ENCODE measurements around the gene ADAMTS18. TPM values are rescaled to one million over a fixed set of nuclear protein-coding genes. Genes with fewer than 3 reads are reported as not detected.
"Not testable (repeated sequence)": the region's sequence is repeated elsewhere in the genome, so short reads cannot be mapped to it uniquely, and the experiment has no call there.

Gene ADAMTS18, protein sequence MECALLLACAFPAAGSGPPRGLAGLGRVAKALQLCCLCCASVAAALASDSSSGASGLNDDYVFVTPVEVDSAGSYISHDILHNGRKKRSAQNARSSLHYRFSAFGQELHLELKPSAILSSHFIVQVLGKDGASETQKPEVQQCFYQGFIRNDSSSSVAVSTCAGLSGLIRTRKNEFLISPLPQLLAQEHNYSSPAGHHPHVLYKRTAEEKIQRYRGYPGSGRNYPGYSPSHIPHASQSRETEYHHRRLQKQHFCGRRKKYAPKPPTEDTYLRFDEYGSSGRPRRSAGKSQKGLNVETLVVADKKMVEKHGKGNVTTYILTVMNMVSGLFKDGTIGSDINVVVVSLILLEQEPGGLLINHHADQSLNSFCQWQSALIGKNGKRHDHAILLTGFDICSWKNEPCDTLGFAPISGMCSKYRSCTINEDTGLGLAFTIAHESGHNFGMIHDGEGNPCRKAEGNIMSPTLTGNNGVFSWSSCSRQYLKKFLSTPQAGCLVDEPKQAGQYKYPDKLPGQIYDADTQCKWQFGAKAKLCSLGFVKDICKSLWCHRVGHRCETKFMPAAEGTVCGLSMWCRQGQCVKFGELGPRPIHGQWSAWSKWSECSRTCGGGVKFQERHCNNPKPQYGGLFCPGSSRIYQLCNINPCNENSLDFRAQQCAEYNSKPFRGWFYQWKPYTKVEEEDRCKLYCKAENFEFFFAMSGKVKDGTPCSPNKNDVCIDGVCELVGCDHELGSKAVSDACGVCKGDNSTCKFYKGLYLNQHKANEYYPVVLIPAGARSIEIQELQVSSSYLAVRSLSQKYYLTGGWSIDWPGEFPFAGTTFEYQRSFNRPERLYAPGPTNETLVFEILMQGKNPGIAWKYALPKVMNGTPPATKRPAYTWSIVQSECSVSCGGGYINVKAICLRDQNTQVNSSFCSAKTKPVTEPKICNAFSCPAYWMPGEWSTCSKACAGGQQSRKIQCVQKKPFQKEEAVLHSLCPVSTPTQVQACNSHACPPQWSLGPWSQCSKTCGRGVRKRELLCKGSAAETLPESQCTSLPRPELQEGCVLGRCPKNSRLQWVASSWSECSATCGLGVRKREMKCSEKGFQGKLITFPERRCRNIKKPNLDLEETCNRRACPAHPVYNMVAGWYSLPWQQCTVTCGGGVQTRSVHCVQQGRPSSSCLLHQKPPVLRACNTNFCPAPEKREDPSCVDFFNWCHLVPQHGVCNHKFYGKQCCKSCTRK (N-terminal part only)
- total RNA-seq, result not detected
- long read RNA-seq, result 0 reads

GRCh38 chr16:77434530-77435271 is at the start of gene ADAMTS18:
Gene ADAMTS18, minus strand, starts transcription at chr16:77435034. Its CDS starts 339 bp downstream, at chr16:77434695.
- intact Hi-C loops (cut with micrococcal nuclease), result no loop called here
- ATAC-seq, result no peak

GRCh38 chr16:77480681-77481315 is 46.0 kb upstream of the ADAMTS18 start:
- intact Hi-C loops (cut with micrococcal nuclease), result no loop called here

More at GRCh38 chr16:77434530-77435271, at the start of gene ADAMTS18:
- DNase-seq, result no peak

GRCh38 chr16:77472262-77472661 is 37.4 kb upstream of the ADAMTS18 start:
- ATAC-seq (no peak), DNase-seq (no peak)
- intact Hi-C loops (cut with micrococcal nuclease), result no loop called here

More at GRCh38 chr16:77480681-77481315, 46.0 kb upstream of the ADAMTS18 start:
- DNase-seq (no peak), ATAC-seq (no peak)

DNA sequence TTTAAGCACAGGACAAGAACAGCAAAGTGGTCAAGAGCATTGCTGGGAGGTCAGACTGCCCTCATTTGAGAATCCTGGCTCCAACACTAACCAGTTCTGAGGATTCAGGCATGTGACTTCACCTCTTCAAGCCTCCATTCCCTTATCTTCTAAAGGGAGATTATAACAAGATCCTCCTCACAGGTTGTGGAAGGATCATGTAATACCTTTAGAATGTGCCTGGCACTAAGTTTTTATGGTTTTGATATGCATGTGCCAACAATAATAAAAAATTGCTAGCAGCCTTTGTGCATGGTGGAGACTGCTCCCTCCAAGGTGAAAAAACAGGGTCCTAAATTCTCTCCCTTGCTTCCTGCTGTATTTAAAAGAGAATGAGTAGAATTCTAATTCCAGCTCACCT is 36.0 kb upstream of the ADAMTS18 start:
- DNase-seq (no peak), ATAC-seq (no peak)
- intact Hi-C loops (cut with micrococcal nuclease), result no loop called here

GRCh38 chr16:77469634-77470033 is 34.8 kb upstream of the ADAMTS18 start:
- ATAC-seq (no peak), DNase-seq (no peak)
- intact Hi-C loops (cut with micrococcal nuclease), result no loop called here

DNA sequence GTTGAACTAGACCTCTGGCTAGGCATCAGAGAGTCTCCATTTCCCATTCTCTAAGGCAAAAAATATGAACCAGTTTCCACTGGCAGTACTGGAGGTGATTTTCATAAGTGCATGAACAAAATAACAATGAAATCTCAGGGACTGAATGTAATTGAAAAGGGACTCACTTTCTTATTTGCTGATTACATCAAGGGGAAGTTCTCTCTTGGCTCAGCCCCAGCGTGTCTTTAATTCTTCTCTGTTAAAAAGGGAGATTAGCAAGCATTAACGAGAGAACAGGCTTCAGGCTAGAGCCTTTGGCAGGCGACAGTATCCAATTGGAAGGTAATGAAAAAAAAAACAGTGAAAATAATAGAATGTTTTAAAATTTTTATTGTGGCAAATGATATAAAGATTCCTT is 34.0 kb upstream of the ADAMTS18 start:
- intact Hi-C loops (cut with micrococcal nuclease), result no loop called here

DNA sequence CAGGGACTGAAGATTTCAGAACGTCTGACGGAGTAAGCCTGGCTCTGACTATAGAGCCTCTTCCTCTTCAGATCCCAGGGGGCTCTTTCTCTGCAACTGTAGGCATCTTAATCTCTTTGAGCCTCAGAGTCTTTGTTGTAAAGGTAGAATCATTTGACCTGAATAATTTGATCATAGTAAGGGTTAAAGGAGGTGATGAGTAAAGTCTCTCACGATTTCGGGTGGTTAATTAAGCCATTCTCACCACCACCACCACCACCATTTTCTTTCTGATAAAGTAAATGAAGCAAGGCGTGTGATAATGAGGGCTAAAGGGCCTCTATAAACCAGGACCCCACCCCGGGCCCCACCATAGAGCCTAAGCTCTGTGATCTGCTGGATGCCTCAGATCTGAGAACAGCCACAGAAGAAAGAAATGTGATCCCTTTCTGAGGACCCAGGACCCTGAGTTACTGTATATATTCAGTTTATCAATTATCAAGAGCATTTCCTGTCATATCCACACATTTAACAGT is 33.0 kb upstream of the ADAMTS18 start:
- intact Hi-C loops (cut with micrococcal nuclease), result no loop called here
- ATAC-seq (no peak), DNase-seq (no peak)

More for the DNA sequence above, 34.0 kb upstream of the ADAMTS18 start:
- ATAC-seq (no peak), DNase-seq (no peak)

- DNase-seq; ATAC-seq; intact Hi-C loops (cut with micrococcal nuclease): not testable (repeated sequence)
Observed at GRCh38 chr16:77463659-77464058, 28.8 kb upstream of the ADAMTS18 start.

DNA sequence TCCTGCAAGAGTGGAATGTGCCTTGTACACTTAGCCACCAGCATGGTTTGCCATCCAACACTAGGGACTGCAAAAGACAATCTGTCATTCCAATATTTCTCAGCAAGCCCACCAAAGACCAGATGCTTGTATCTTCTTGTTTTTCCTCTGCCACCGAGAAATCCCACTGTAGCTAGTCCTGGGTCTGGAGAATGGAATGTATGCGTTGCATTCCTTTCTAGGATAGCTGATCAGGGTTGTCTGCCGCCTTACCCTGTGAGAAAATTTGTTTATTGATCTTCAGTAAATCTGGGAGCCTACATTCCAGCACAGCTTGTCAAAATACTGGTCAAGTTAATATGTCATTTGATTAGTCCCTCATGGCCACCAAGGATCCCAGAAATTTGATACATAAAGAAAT is 28.1 kb upstream of the ADAMTS18 start:
- DNase-seq, result no peak
- intact Hi-C loops (cut with micrococcal nuclease), result no loop called here

GRCh38 chr16:77459534-77460254 is 24.9 kb upstream of the ADAMTS18 start:
- no peak for ATAC-seq
- intact Hi-C loops (cut with micrococcal nuclease), result no loop called here

More for the DNA sequence above, 28.1 kb upstream of the ADAMTS18 start:
- ATAC-seq, result no peak

DNA sequence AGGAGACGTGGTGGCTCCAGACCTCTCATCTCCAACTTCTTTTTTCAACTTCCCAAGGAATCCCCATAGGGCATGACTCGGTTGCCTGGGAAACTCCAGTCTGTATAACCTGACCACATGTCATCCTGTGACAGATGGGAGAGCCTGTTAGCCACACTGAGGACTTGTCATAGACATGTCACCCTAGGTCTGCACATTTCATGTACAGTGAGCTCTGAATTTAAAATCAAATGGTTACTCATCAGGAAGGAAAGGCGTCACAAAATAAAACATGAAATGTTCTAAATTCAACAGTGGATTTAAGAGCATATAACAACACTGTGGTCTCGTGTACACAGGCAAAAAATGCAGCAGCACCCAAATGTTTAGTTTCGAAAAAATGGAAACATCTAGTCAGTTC is 22.2 kb upstream of the ADAMTS18 start:
- DNase-seq, result no peak
- no peak for ATAC-seq
- intact Hi-C loops (cut with micrococcal nuclease), result no loop called here

More at GRCh38 chr16:77459534-77460254, 24.9 kb upstream of the ADAMTS18 start:
- DNase-seq, result no peak

- DNase-seq (no peak), ATAC-seq (no peak)
- intact Hi-C loops (cut with micrococcal nuclease), result no loop called here
Observed at GRCh38 chr16:77452243-77452642, 17.4 kb upstream of the ADAMTS18 start.

DNA sequence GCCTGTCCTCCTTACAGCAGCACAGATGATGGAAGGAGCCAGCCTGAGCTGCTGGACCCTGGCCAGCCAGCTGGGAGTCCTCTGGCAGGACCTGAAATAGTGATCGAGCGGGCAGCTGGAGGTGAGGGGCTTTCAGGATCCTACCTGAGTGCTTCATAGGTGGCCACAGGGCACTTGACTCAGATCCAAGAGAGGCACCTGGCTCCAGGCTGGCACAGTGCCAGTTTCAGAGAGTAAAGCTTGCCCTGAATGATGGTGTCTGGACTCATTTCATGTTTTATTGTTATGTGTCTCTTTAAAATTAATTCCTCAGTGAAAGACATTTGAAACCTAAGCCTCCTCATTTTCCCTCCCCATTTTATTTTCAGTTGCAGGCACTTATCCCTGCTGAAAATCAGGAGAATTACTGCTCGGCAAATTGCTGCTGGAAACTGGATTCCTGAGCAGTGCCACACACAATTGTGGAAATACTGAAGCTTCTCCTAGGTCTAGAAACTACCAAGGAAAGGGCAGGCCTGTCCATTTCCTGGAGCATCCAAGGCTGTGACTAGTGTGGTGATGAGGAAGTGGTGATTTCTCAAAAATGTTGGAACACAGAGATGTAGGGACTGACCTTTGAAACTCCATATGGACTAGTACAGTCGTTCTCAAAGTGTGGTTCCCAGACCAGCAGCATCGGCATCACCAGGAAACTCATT is 16.1 kb upstream of the ADAMTS18 start:
- DNase-seq (no peak), ATAC-seq (no peak)
- intact Hi-C loops (cut with micrococcal nuclease), result no loop called here

GRCh38 chr16:77449208-77449607 is 14.4 kb upstream of the ADAMTS18 start:
- DNase-seq (no peak), ATAC-seq (no peak)
- intact Hi-C loops (cut with micrococcal nuclease), result no loop called here

- ATAC-seq (no peak), DNase-seq (no peak)
- intact Hi-C loops (cut with micrococcal nuclease), result no loop called here
Observed at GRCh38 chr16:77445324-77445723, 10.5 kb upstream of the ADAMTS18 start.

DNA sequence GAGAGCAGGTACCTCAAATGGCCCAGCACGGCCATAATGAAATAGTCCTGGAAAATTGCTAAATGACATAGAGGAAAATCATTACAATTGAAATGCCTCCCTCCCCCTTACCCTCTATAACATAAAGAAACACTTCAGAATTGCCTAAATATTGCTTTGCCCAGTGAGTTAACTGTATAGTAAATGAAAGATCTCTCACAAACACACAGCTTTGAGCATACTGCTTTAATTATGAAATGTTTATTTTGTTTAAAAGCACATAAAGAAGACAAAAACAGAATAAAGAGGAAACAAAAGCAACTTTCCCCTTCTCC is 9.3 kb upstream of the ADAMTS18 start:
- intact Hi-C loops (cut with micrococcal nuclease), result no loop called here

More for the DNA sequence above, 9.3 kb upstream of the ADAMTS18 start:
- DNase-seq (no peak), ATAC-seq (no peak)
